ENCODE data around the gene DTWD1. TPM values are rescaled to one million over a fixed set of nuclear protein-coding genes. Genes with fewer than 3 reads are reported as not detected.
A peak's percentile ranks its signal among the peaks of the same experiment; 100 is the strongest.

The DTWD1 gene
- total and polyA plus RNA-seq, 3 donors from 2014 or later: 14.3 to 17.2 (median 15.3) TPM

DNA sequence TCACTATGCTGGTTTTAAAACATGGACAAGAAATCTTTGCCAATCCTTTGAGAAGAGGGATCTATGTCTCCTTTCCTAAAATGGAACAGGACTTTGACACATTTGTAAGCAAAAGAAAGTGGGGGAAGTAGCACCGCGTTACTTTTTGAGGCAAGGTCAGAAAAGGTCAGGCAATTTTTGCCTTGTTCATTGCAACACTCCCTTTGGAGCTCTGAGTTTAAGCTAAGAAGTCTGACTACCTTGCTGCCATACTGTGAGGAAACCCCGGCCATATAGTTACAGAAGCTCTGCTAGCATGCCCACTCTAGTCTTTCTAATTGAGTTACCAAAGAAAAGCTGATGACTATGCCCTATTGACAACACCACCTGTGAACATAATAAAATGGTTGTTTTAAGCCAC, 1.6 kb upstream of the DTWD1 start:
- intact Hi-C loops (cut with DNase I; ENCODE audit: low total_unique reads): no loop called here
- TF ChIP-seq, protein P1, sequence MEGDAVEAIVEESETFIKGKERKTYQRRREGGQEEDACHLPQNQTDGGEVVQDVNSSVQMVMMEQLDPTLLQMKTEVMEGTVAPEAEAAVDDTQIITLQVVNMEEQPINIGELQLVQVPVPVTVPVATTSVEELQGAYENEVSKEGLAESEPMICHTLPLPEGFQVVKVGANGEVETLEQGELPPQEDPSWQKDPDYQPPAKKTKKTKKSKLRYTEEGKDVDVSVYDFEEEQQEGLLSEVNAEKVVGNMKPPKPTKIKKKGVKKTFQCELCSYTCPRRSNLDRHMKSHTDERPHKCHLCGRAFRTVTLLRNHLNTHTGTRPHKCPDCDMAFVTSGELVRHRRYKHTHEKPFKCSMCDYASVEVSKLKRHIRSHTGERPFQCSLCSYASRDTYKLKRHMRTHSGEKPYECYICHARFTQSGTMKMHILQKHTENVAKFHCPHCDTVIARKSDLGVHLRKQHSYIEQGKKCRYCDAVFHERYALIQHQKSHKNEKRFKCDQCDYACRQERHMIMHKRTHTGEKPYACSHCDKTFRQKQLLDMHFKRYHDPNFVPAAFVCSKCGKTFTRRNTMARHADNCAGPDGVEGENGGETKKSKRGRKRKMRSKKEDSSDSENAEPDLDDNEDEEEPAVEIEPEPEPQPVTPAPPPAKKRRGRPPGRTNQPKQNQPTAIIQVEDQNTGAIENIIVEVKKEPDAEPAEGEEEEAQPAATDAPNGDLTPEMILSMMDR (IDR thresholded peaks at IDR 0.05): no peak
- no peak for TF ChIP-seq POLR2A (IDR thresholded peaks at IDR 0.05)

DNA sequence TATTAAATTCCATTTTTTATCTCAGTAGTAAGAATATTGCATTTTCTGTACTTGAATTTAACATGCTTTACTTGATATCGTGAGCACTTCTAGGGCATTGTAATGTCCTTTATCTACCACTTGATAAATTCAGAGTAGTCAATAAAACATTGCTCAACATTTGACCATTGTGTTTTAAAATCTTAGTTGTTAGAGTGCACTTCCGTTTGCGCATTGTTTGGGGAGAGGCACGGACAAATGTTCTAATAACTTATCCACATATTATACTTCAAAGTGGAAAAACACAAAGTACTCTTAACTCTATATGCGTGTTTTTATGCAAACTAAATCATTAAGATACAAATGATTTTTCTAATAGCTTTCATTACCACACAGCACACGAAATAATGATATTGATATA, 649 bp upstream of the DTWD1 start:
- Histone ChIP-seq H3K9me3 (no peaks in the 10 kb centered on the region), H3K27me3 (no peaks in the 10 kb centered on the region), H3K4me1 (peaks cover 12% of the 10 kb centered on the region), H3K4me3 (peak overlapping the region; percentile 77 to 79), H3K27ac (peak overlapping the region; percentile 42 to 94), H3K36me3 (ENCODE audit: low read depth, missing control alignments) (no peaks in the 10 kb centered on the region)
- TF ChIP-seq POLR2A (IDR thresholded peaks at IDR 0.05): no peak
- TF ChIP-seq, protein P1 (IDR thresholded peaks at IDR 0.05): no peak
- WGBS, 2 donors: 1 to 2% methylated on average over 6 of the region's 6 CpGs
- no peak for DNase-seq
- intact Hi-C loops (cut with DNase I; ENCODE audit: low total_unique reads): loop anchor here (10.0 kb wide), 1 partner anchor 255 kb away; no protein-coding TSS in a partner anchor

More for the DNA sequence above, 1.6 kb upstream of the DTWD1 start:
- Histone ChIP-seq H3K4me1 (peaks cover 12% of the 10 kb centered on the region), H3K36me3 (ENCODE audit: low read depth, missing control alignments) (no peaks in the 10 kb centered on the region), H3K9me3 (no peaks in the 10 kb centered on the region), H3K4me3 (no peak overlapping the region), H3K27me3 (no peaks in the 10 kb centered on the region), H3K27ac (peak overlapping the region; percentile 5 to 94)
- DNase-seq: no peak
- WGBS, 2 donors: 45 to 62% methylated on average over 3 of the region's 3 CpGs

DNA sequence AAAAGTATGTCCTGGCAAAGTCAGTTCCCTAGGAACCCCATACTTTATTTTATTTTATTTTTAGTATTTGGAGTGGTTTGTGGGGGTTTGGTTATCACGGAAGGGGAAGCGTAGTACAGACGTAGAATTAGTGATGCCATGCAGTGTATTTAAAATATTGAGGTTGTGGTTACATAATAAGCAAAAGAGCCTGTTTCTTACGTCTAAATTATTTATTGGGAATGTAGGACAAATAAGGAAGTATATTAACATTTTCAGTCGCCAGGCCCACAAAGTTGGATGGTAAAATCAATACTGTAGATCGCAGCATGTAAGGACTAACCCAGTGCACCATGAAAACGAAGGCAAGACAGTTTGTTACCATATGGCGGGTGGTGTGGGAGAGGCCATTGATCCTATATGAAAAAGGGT, 558 bp downstream of the DTWD1 start:
- 4 to 9% methylated on average over 8 of the region's 8 CpGs for WGBS, 2 donors
- no peaks in the 10 kb centered on the region for H3K36me3 ChIP-seq (ENCODE audit: low read depth, missing control alignments)
- peak overlapping the region; percentile 83 to 94 for H3K27ac ChIP-seq
- peaks cover 12% of the 10 kb centered on the region for H3K4me1 ChIP-seq
- no peaks in the 10 kb centered on the region for H3K9me3 ChIP-seq
- TF ChIP-seq, protein P1 (IDR thresholded peaks at IDR 0.05): no peak
- no peak for TF ChIP-seq POLR2A (IDR thresholded peaks at IDR 0.05)
- DNase-seq: no peak
- H3K4me3 ChIP-seq: peak overlapping the region; percentile 77 to 79
- H3K27me3 ChIP-seq: no peaks in the 10 kb centered on the region
- intact Hi-C loops (cut with DNase I; ENCODE audit: low total_unique reads): loop anchor here (10.0 kb wide), 1 partner anchor 253 kb away; no protein-coding TSS in a partner anchor

DNA sequence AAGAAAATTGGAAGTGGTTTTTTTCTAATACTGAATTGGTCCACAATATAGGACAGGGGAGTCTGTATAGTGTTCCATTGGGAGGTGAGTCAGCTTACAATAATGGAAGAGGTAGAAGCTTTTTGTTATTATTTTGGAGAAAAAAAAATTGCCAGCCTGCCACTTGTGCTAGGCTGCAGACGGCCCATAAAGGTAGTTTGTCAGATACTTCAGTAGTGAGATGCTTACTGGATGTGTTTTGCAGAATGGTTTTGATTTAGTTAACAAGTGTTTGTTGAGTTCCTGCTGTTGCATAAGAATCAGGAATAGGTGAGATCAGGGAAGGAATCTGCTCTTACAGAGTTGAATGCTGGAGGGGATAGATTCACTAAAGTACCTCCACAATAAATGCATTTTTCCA, 1.0 kb downstream of the DTWD1 start:
- H3K27me3 ChIP-seq: no peaks in the 10 kb centered on the region
- H3K27ac ChIP-seq: peak overlapping the region; percentile 83 to 94
- TF ChIP-seq, protein P1 (IDR thresholded peaks at IDR 0.05): no peak
- no peak for TF ChIP-seq POLR2A (IDR thresholded peaks at IDR 0.05)
- H3K36me3 ChIP-seq (ENCODE audit: low read depth, missing control alignments): no peaks in the 10 kb centered on the region
- intact Hi-C loops (cut with DNase I; ENCODE audit: low total_unique reads): loop anchor here (10.0 kb wide), 1 partner anchor 253 kb away; no protein-coding TSS in a partner anchor
- peak overlapping the region; percentile 77 to 79 for H3K4me3 ChIP-seq
- WGBS, 2 donors: 36 to 50% methylated on average over 1 of the region's 1 CpG
- no peak for DNase-seq
- H3K9me3 ChIP-seq: no peaks in the 10 kb centered on the region
- H3K4me1 ChIP-seq: peaks cover 12% of the 10 kb centered on the region

DNA sequence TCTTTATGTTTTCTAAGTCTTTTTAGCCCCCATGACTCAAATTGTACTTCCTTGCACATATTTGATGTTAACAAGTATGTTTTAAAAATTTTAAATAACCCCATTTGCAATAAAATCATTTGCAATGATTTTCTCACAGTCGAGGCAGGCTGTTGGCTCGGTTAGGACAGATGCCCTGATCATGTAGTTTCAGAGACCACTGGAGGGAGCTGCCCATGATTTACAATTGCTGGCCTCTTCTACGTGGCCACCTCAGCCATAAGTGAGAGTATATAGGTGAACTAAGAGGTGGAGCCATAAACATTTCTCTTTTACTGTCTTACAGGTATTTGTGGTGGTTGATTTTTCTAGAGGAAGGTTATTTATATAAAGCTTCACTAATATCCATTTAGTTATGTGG, 1.7 kb downstream of the DTWD1 start:
- no peak overlapping the region for H3K27ac ChIP-seq
- intact Hi-C loops (cut with DNase I; ENCODE audit: low total_unique reads): loop anchor here (10.0 kb wide), 1 partner anchor 252 kb away; no protein-coding TSS in a partner anchor
- H3K4me3 ChIP-seq: no peak overlapping the region

More for the DNA sequence above, 1.7 kb downstream of the DTWD1 start:
- TF ChIP-seq, protein P1 (IDR thresholded peaks at IDR 0.05): no peak
- no peak for TF ChIP-seq POLR2A (IDR thresholded peaks at IDR 0.05)
- Histone ChIP-seq H3K27me3 (no peaks in the 10 kb centered on the region), H3K4me1 (peaks cover 12% of the 10 kb centered on the region), H3K36me3 (ENCODE audit: low read depth, missing control alignments) (no peaks in the 10 kb centered on the region), H3K9me3 (no peaks in the 10 kb centered on the region)
- WGBS, 2 donors: 75 to 79% methylated on average over 3 of the region's 3 CpGs
- DNase-seq: no peak
